Upper lobe of right lung (tissue), 1 donor: ENCODE measurements around the gene EPN2. TPM values are rescaled to one million over a fixed set of nuclear protein-coding genes. Genes with fewer than 3 reads are reported as not detected.

Source experiments
- ATAC-seq: fragments of 200-7000 bp; cut with Tn5 transposase; one replicate; pipeline ENCODE4 v1.9.1; 2020; ENCODE audit warnings: mild to moderate bottlenecking, moderate library complexity
- DNase-seq: peaks from one replicate; pipeline ENCODE4 v3.0.0-alpha.2; 2020
- H3K27ac ChIP-seq: fragments of 200-600 bp; one replicate; pipeline ENCODE4 v1.8.0; 2022
- H3K27me3 ChIP-seq: fragments of 200-600 bp; one replicate; pipeline ENCODE4 v1.8.0; 2022; ENCODE audit warnings: mild to moderate bottlenecking
- H3K36me3 ChIP-seq: fragments of 200-600 bp; one replicate; pipeline ENCODE4 v1.8.0; 2022
- H3K4me1 ChIP-seq: fragments of 200-600 bp; one replicate; pipeline ENCODE4 v1.8.0; 2022
- H3K4me3 ChIP-seq: fragments of 200-600 bp; one replicate; pipeline ENCODE4 v1.8.0; 2022; ENCODE audit warnings: mild to moderate bottlenecking
- H3K9me3 ChIP-seq: fragments of 200-600 bp; one replicate; pipeline ENCODE4 v1.8.0; 2022
- intact Hi-C: fragments of 100-400 bp; cut with DNase I; formaldehyde crosslinking; loops from one replicate; pipeline ENCODE4 v1.11.0; 2022
- total RNA-seq: library from RNA; stranded (reverse); fragmentation: NEBNext Ultra II Directional; extraction: Animal tissue kit (Norgen Biotek cat#: 25700); gene quantifications from one replicate; pipeline ENCODE4 v1.2.1, GENCODE V29; 2021
- TF ChIP-seq, protein P1 (sequence below): fragments of 200-600 bp; IDR thresholded peaks from one replicate; pipeline ENCODE4 v1.8.0; 2022; ENCODE audit warnings: antibody characterized with exemption
- donor health status: DM: no; HTN: yes; CAD: no; lungs with severe emphysema.

Gene EPN2
- total RNA-seq, 1 donor from 2014 or later = 54.5 TPM

DNA sequence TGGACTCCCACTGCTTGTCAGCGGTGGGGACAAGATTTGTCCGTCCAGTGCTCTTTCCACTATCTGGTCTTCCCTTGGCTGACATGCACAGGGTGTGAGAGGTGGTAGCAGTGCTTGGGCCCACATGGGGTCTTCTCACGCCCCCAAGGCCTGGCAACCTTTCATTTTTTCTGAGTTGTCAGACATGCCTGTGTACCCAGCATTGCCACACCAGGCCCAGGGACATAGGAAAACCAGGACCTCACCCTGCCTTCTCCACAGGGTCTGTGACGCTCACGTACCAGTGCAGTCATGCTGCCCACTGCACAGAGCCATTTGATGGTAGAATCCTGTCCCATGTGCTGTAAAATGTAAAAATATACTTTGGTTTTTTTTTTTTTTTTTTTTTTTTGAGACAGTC lies 67.6 kb downstream of the EPN2 start:
- Histone ChIP-seq H3K36me3 (no peaks in the 10 kb centered on the region), H3K4me1 (peaks cover 45% of the 10 kb centered on the region), H3K9me3 (no peaks in the 10 kb centered on the region), H3K4me3 (no peak overlapping the region), H3K27ac (no peak overlapping the region), H3K27me3 (no peaks in the 10 kb centered on the region)
- TF ChIP-seq, protein P1, sequence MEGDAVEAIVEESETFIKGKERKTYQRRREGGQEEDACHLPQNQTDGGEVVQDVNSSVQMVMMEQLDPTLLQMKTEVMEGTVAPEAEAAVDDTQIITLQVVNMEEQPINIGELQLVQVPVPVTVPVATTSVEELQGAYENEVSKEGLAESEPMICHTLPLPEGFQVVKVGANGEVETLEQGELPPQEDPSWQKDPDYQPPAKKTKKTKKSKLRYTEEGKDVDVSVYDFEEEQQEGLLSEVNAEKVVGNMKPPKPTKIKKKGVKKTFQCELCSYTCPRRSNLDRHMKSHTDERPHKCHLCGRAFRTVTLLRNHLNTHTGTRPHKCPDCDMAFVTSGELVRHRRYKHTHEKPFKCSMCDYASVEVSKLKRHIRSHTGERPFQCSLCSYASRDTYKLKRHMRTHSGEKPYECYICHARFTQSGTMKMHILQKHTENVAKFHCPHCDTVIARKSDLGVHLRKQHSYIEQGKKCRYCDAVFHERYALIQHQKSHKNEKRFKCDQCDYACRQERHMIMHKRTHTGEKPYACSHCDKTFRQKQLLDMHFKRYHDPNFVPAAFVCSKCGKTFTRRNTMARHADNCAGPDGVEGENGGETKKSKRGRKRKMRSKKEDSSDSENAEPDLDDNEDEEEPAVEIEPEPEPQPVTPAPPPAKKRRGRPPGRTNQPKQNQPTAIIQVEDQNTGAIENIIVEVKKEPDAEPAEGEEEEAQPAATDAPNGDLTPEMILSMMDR = no peak
- peak; percentile 52 for DNase-seq
- intact Hi-C loops = no loop called here
- ATAC-seq = no peak

DNA sequence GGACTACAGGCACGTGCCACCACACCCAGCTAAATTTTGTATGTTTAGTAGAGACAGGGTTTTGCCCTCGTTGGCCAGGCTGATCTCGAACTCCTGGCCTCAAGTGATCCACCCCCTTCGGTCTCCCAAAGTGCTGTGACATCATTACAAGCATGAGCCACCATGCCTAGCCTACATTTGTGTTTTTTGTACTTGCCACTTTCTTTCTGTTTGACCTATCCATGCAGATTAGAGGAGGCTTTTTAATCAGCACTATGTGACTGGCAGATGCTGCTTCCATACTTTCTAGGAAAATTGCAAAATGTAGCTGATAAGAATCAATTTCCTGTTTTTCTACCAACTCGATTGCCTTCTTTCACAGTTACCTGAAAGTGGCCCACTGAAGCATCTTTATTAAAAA lies 68.1 kb downstream of the EPN2 start:
- DNase-seq (no peak), ATAC-seq (no peak)
- TF ChIP-seq, protein P1 = no peak
- Histone ChIP-seq H3K27me3 (no peaks in the 10 kb centered on the region), H3K27ac (no peak overlapping the region), H3K36me3 (no peaks in the 10 kb centered on the region), H3K4me3 (no peak overlapping the region), H3K9me3 (no peaks in the 10 kb centered on the region), H3K4me1 (peaks cover 45% of the 10 kb centered on the region)
- intact Hi-C loops = no loop called here

DNA sequence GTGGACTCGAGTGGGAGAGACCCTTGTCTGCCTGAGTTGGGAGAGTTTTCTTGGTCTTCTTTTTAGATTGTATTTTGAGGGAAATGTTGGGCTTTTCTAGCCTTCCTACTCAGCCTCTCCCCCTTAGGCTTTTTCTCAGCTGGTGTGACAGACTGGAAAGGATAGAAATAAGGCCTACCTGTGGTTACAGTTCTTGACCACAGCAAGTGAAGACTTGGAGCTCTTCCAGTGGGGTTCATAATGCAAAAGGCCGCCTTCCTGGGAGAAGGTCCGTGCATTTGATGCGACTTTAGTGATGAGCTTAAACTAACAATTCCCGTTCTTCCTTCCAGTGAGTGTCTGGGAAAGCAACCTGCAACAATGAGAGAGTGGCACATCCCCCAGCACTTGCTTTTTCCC lies 68.6 kb downstream of the EPN2 start:
- Histone ChIP-seq H3K4me1 (peaks cover 45% of the 10 kb centered on the region), H3K27ac (no peak overlapping the region), H3K4me3 (no peak overlapping the region), H3K9me3 (no peaks in the 10 kb centered on the region), H3K27me3 (no peaks in the 10 kb centered on the region), H3K36me3 (no peaks in the 10 kb centered on the region)
- TF ChIP-seq, protein P1 = no peak
- intact Hi-C loops = no loop called here
- DNase-seq = no peak
- ATAC-seq = no peak

DNA sequence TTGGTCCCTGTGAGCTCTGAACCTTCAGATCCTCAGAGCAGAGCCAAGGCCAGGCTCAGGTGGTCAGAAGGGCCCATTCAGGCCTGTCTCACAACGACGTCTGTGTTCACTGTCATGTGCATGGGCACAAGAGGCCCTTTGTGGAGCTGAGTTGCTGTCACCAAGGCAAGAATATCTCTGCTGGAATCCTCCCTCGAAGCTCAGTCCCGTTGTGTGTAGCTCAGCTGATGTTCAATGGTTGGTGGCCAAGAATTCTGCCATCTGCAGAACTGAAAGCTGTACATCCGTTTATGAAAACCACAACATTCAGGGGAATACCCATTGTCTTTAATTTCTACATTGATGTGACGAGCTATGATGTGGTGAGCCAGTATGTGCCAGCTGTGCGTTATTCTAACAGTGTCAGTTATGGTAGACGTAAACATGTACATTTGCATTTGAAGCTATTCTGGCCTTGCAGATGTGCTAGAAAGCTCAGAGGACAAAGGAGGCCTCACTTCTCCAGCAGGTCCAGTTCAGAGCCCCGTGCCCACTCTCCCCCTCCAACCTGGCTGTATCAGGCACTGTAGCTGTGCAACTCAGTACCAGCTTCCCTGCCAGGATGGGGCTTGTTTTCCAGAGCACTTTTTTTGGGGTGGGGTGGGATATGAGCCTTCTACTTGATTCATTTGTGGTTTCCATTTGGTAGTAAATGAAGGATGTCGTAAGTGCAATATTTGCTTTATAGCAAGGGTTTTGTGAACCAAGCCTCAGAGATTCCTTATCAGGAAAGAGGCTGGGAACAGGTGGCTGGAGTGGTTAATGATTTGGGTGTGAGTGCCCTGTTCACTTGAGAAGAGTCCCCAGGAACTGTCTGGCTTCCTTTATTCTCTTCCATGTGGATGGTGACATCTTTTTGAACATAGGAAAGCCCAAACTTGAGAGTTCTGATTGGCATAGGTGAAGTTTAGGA lies 69.3 kb downstream of the EPN2 start:
- H3K27me3 ChIP-seq = no peaks in the 10 kb centered on the region
- H3K27ac ChIP-seq = no peak overlapping the region
- no peak overlapping the region for H3K4me3 ChIP-seq
- no peaks in the 10 kb centered on the region for H3K9me3 ChIP-seq
- peak; percentile 8 for ATAC-seq
- intact Hi-C loops = no loop called here
- TF ChIP-seq, protein P1 = no peak
- no peaks in the 10 kb centered on the region for H3K36me3 ChIP-seq
- peak; percentile 22 for DNase-seq
- H3K4me1 ChIP-seq = peaks cover 45% of the 10 kb centered on the region

DNA sequence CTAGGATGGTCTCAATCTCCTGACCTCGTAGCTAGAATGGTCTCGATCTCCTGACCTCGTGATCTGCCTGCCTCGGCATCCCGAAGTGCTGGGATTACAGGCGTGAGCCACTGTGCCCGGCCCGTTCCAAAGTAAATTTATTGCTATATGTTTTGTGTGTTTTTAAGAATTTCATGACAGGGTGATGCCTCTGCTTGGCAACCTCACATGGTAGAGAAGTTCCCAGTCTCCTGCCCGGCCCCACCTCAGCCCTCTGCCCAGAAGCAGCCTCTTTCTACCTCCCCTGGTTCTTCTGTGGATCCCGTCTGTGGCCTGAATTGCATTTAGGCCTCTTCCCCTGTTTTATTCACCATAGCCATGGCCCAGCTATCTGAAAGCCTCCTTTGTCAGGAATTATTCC lies 70.4 kb downstream of the EPN2 start:
- intact Hi-C loops = no loop called here

More for the DNA sequence above, 70.4 kb downstream of the EPN2 start:
- H3K27ac ChIP-seq = no peak overlapping the region
- no peak for ATAC-seq
- peaks cover 9% of the 10 kb centered on the region for H3K36me3 ChIP-seq
- H3K27me3 ChIP-seq = no peaks in the 10 kb centered on the region
- TF ChIP-seq, protein P1 = no peak
- H3K4me3 ChIP-seq = no peak overlapping the region
- no peak for DNase-seq
- H3K4me1 ChIP-seq = peaks cover 36% of the 10 kb centered on the region
- H3K9me3 ChIP-seq = no peaks in the 10 kb centered on the region
